ENCODE data around the gene FAM221B.

DNA sequence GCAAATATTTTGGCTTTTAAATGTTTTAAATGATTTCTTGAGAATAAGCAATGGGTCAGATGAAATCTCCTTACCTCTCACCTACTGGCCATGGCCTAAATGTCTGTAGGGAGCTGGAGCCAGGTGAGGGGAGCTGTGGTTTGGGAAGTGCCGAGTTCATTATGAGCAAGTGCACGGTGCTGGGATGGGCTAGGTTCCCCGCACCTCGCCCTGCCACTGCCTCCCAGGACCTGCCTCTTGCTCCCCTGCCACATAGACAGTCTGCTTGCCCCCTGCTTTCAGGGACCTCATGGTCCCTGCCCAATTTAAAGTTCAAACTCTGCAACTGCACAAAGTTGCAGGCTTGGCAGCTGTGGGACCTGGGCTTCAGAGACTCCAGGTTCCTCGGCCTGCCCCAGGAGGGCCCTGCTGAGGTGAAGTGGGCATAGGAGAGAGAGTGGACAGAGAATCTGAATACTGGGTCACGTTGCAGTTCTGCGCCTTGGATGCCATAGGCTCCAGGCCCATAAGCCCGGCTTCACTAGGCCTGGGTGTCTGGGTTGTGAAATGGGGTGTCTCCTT is 36.2 kb upstream of the FAM221B start:
- TF ChIP-seq, protein P1, sequence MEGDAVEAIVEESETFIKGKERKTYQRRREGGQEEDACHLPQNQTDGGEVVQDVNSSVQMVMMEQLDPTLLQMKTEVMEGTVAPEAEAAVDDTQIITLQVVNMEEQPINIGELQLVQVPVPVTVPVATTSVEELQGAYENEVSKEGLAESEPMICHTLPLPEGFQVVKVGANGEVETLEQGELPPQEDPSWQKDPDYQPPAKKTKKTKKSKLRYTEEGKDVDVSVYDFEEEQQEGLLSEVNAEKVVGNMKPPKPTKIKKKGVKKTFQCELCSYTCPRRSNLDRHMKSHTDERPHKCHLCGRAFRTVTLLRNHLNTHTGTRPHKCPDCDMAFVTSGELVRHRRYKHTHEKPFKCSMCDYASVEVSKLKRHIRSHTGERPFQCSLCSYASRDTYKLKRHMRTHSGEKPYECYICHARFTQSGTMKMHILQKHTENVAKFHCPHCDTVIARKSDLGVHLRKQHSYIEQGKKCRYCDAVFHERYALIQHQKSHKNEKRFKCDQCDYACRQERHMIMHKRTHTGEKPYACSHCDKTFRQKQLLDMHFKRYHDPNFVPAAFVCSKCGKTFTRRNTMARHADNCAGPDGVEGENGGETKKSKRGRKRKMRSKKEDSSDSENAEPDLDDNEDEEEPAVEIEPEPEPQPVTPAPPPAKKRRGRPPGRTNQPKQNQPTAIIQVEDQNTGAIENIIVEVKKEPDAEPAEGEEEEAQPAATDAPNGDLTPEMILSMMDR (conservative IDR thresholded peaks at IDR 0.05 in 1 of 2, IDR thresholded peaks at IDR 0.05 in 1 of 2; ENCODE audit: extremely low read depth in 1 of 2, insufficient read depth in 1 of 2, low read depth in 1 of 2, low read length in 2 of 2), result no peak
- no peak for TF ChIP-seq EZH2 (IDR thresholded peaks at IDR 0.05; ENCODE audit: borderline replicate concordance, low read length)
